H9 (cell line): Measurements from ENCODE around the gene GOLT1A. TPM values are rescaled to one million over a fixed set of nuclear protein-coding genes. Genes with fewer than 3 reads are reported as not detected.

Experiments used
- DNase-seq: peaks from one replicate; pipeline ENCODE4 v3.0.0-alpha.2; 2017
- H2AFZ ChIP-seq: one replicate; pipeline ENCODE4 v1.6.1; 2013; ENCODE audit warnings: mild to moderate bottlenecking, low read length, control low read depth, moderate library complexity
- H2AK5ac ChIP-seq: 2 replicates; pipeline ENCODE4 v1.6.1; 2013; ENCODE audit warnings: low read length, control low read depth, mixed read lengths; ENCODE audit not compliant: insufficient read length
- H2BK120ac ChIP-seq: one replicate; pipeline ENCODE4 v1.6.1; 2013; ENCODE audit warnings: low read depth, mild to moderate bottlenecking, low read length, control low read depth, inconsistent platforms; ENCODE audit not compliant: poor library complexity, severe bottlenecking
- H2BK12ac ChIP-seq: 2 replicates; pipeline ENCODE4 v1.6.1; 2013; ENCODE audit warnings: low read length, control low read depth, mixed read lengths, low read depth; ENCODE audit not compliant: insufficient read length
- H2BK15ac ChIP-seq: 2 replicates; pipeline ENCODE4 v1.6.1; 2013; ENCODE audit warnings: low read depth, low read length, control low read depth
- H2BK20ac ChIP-seq: one replicate; pipeline ENCODE4 v1.6.1; 2013; ENCODE audit warnings: low read depth, mild to moderate bottlenecking, low read length, control low read depth, inconsistent platforms; ENCODE audit not compliant: poor library complexity, severe bottlenecking
- H2BK5ac ChIP-seq: 2 replicates; pipeline ENCODE4 v1.6.1; 2013; ENCODE audit warnings: low read length, control low read depth, mixed read lengths; ENCODE audit not compliant: insufficient read length
- H3K14ac ChIP-seq: 2 replicates; pipeline ENCODE4 v1.6.1; 2013; ENCODE audit warnings: low read length, control low read depth; ENCODE audit not compliant: insufficient read depth
- H3K18ac ChIP-seq: 2 replicates; pipeline ENCODE4 v1.6.1; 2013; ENCODE audit warnings: low read depth, mild to moderate bottlenecking, mixed read lengths, low read length, control low read depth; ENCODE audit not compliant: insufficient read length
- H3K23ac ChIP-seq: 2 replicates; pipeline ENCODE4 v1.6.1; 2013; ENCODE audit warnings: low read length, control low read depth, mixed read lengths, low read depth; ENCODE audit not compliant: insufficient read length
- H3K23me2 ChIP-seq: 2 replicates; pipeline ENCODE4 v1.6.1; 2013; ENCODE audit warnings: low read depth, mild to moderate bottlenecking, mixed read lengths, low read length, control low read depth; ENCODE audit not compliant: insufficient read length, poor library complexity, severe bottlenecking
- H3K27ac ChIP-seq: 2 replicates; pipeline ENCODE4 v1.5.1; 2013; ENCODE audit warnings: low read length, control low read depth, mixed read lengths, low read depth; ENCODE audit not compliant: insufficient read length
- H3K27me3 ChIP-seq: 2 replicates; pipeline ENCODE4 v1.6.1; 2013; ENCODE audit warnings: low read length, control low read depth, inconsistent platforms; ENCODE audit not compliant: insufficient read depth
- H3K4ac ChIP-seq: 2 replicates; pipeline ENCODE4 v1.6.1; 2013; ENCODE audit warnings: low read depth, mild to moderate bottlenecking, control low read depth, inconsistent platforms, low read length, moderate library complexity
- H3K4me1 ChIP-seq: 2 replicates; pipeline ENCODE4 v1.6.1; 2013; ENCODE audit warnings: low read length, control low read depth, inconsistent platforms; ENCODE audit not compliant: insufficient read depth
- H3K4me2 ChIP-seq: 2 replicates; pipeline ENCODE4 v1.6.1; 2013; ENCODE audit warnings: low read length, control low read depth, mixed read lengths; ENCODE audit not compliant: insufficient read length, insufficient read depth
- H3K56ac ChIP-seq: 2 replicates; pipeline ENCODE4 v1.6.1; 2013; ENCODE audit warnings: low read depth, mild to moderate bottlenecking, mixed read lengths, low read length, control low read depth; ENCODE audit not compliant: insufficient read length
- H3K79me1 ChIP-seq: 2 replicates; pipeline ENCODE4 v1.6.1; 2013; ENCODE audit warnings: low read depth, mild to moderate bottlenecking, moderate library complexity, low read length, control low read depth, inconsistent platforms; ENCODE audit not compliant: insufficient read depth, poor library complexity, severe bottlenecking
- H3K79me2 ChIP-seq: 2 replicates; pipeline ENCODE4 v1.6.1; 2013; ENCODE audit warnings: low read length, control low read depth, inconsistent platforms; ENCODE audit not compliant: insufficient read depth
- H3K9ac ChIP-seq: 2 replicates; pipeline ENCODE4 v1.6.1; 2013; ENCODE audit warnings: low read length, control low read depth, mixed read lengths; ENCODE audit not compliant: insufficient read length; ENCODE audit errors: extremely low read depth
- H3K9me3 ChIP-seq: one replicate; pipeline ENCODE4 v1.6.1; 2013; ENCODE audit warnings: low read depth, low read length, inconsistent platforms; ENCODE audit not compliant: control insufficient read depth
- H3T11ph ChIP-seq: one replicate; pipeline ENCODE4 v1.6.1; 2013; ENCODE audit warnings: mild to moderate bottlenecking, low read length, control low read depth, inconsistent platforms
- H4K20me1 ChIP-seq: one replicate; pipeline ENCODE4 v1.6.1; 2013; ENCODE audit not compliant: control insufficient read depth, insufficient read length, insufficient read depth
- H4K5ac ChIP-seq: 2 replicates; pipeline ENCODE4 v1.6.1; 2013; ENCODE audit warnings: low read depth, mild to moderate bottlenecking, mixed read lengths, low read length, control low read depth; ENCODE audit not compliant: insufficient read length
- H4K8ac ChIP-seq: replicated peaks from 2 replicates; pipeline ENCODE4 v1.6.1; 2013; ENCODE audit warnings: low read length, control low read depth, mixed read lengths, low read depth; ENCODE audit not compliant: insufficient read length
- H4K91ac ChIP-seq: 2 replicates; pipeline ENCODE4 v1.6.1; 2013; ENCODE audit warnings: low read depth, mild to moderate bottlenecking, moderate library complexity, mixed read lengths, low read length, control low read depth; ENCODE audit not compliant: insufficient read length
- H3K27ac Mint-ChIP-seq, 3 experiments: 2 replicates in 2 of 3; 3 replicates in 1 of 3; pipeline ENCODE4 v1.8.0; 2020 to 2021; ENCODE audit warnings: mixed read lengths in 3 of 3, mild to moderate bottlenecking in 1 of 3, moderate library complexity in 1 of 3
- H3K27me3 Mint-ChIP-seq: 2 replicates; pipeline ENCODE4 v1.8.0; 2021; ENCODE audit warnings: low read depth, mild to moderate bottlenecking, moderate library complexity, mixed read lengths
- H3K36me3 Mint-ChIP-seq, 3 experiments: 2 replicates in 2 of 3; 3 replicates in 1 of 3; pipeline ENCODE4 v1.8.0; 2020 to 2021; ENCODE audit warnings: low read depth in 3 of 3, mixed read lengths in 3 of 3; ENCODE audit not compliant: insufficient read depth in 1 of 3
- H3K4me1 Mint-ChIP-seq, 2 experiments: 2 replicates each; pipeline ENCODE4 v1.8.0; 2020; ENCODE audit warnings: mixed read lengths in 2 of 2
- H3K4me3 Mint-ChIP-seq, 2 experiments: 2 replicates in 1 of 2; 3 replicates in 1 of 2; pipeline ENCODE4 v1.8.0; 2020 to 2021; ENCODE audit warnings: mild to moderate bottlenecking in 2 of 2, mixed read lengths in 2 of 2, moderate library complexity in 1 of 2
- H3K9me3 Mint-ChIP-seq, 2 experiments: 2 replicates in 1 of 2; 3 replicates in 1 of 2; pipeline ENCODE4 v1.8.0; 2020; ENCODE audit warnings: mild to moderate bottlenecking in 2 of 2, mixed read lengths in 2 of 2, moderate library complexity in 1 of 2
- WGBS: extraction: QIAGEN DNeasy Blood & Tissue Kit; methylation state at CpG from one replicate; pipeline ENCODE4 v1.1.7; 2013; ENCODE audit warnings: missing lambda C conversion rate, low lambda C conversion rate, mixed read lengths; ENCODE audit not compliant: insufficient read length; ENCODE audit errors: extremely low coverage; 5-methylcytosine and 5-hydroxymethylcytosine counted together
- total RNA-seq: library from RNA; stranded (reverse); gene quantifications from 2 replicates; pipeline ENCODE4 v1.2.1, GENCODE V29; 2021
- TF ChIP-seq, protein P1 (sequence below): fragments of 200-600 bp; sonication (generic); conservative IDR thresholded peaks from 3 replicates; pipeline ENCODE4 v1.8.0; 2021; ENCODE audit warnings: antibody characterized with exemption, mild to moderate bottlenecking

Gene GOLT1A
- total RNA-seq, 1 experiment from 2014 or later = 4.2 TPM

DNA sequence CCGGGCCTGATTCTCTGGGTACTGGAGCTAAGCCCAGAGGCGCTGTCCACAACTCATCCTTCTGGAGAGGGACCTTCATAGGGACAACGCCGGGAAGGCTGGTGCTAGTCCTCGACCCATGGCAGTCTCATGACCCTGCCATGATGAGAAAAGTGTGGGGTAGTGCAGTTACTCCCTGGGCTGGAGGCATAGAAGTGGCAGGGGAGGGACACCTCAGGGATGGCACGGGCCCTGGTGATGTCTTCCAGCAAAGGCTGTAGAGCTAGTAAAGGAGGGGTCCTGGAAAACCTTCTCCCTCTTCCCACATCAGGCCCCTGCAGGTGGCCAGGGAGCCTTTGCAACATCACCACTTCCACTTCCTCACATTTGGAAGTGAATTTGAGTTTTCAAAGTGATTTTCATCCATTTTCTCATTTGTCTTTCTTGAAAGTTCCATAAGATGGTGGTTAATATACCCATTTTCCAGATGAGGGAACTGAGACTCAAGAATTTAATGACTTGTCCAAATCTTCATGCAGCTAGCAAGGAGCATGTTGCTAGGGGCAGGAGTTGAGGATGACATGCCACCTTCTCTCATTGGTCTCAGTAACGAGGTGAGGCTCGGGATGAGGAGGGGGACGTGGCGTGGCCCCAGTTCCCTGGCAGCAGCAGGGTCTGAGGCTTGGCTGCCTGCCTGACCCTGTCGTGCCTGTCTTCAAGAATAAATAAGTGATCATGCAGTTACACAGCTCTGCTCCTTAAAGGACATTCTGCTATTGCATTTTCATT, 3.3 kb upstream of the GOLT1A start:
- Histone ChIP-seq H3K79me1 (no peaks in the 10 kb centered on the region), H3K79me2 (no peaks in the 10 kb centered on the region), H2BK12ac (no peak overlapping the region), H4K20me1 (no peaks in the 10 kb centered on the region), H3K9me3 (no peaks in the 10 kb centered on the region), H2AFZ (no peak overlapping the region), H2AK5ac (no peak overlapping the region), H3K4ac (no peak overlapping the region), H2BK120ac (no peak overlapping the region), H2BK20ac (no peak overlapping the region), H4K5ac (no peak overlapping the region), H3K4me2 (no peak overlapping the region), H3K9ac (no peak overlapping the region), H3K56ac (no peak overlapping the region), H3K4me1 (peaks cover 3% of the 10 kb centered on the region; the same call in 1 of the 2 replicates), H3K27ac (no peak overlapping the region), H2BK15ac (no peak overlapping the region), H2BK5ac (no peak overlapping the region), H3K23ac (no peak overlapping the region), H3K23me2 (peaks cover 11% of the 10 kb centered on the region), H3K18ac (no peak overlapping the region), H3K14ac (no peak overlapping the region), H3T11ph (no peak overlapping the region), H4K8ac (no peak overlapping the region), H3K27me3 (no peaks in the 10 kb centered on the region), H4K91ac (no peak overlapping the region)
- WGBS = no CpG with 5 or more reads among the region's 11 CpGs
- Mint-ChIP-seq H3K4me1 (peaks cover 8 to 14% of the 10 kb centered on the region in 2 experiments; a peak in 2 of 4 replicates), H3K36me3 (no peaks in the 10 kb centered on the region; a peak in 1 of 7 replicates), H3K4me3 (no peak overlapping the region), H3K9me3 (no peaks in the 10 kb centered on the region), H3K27ac (no peak overlapping the region), H3K27me3 (peaks cover 6% of the 10 kb centered on the region)
- TF ChIP-seq, protein P1, sequence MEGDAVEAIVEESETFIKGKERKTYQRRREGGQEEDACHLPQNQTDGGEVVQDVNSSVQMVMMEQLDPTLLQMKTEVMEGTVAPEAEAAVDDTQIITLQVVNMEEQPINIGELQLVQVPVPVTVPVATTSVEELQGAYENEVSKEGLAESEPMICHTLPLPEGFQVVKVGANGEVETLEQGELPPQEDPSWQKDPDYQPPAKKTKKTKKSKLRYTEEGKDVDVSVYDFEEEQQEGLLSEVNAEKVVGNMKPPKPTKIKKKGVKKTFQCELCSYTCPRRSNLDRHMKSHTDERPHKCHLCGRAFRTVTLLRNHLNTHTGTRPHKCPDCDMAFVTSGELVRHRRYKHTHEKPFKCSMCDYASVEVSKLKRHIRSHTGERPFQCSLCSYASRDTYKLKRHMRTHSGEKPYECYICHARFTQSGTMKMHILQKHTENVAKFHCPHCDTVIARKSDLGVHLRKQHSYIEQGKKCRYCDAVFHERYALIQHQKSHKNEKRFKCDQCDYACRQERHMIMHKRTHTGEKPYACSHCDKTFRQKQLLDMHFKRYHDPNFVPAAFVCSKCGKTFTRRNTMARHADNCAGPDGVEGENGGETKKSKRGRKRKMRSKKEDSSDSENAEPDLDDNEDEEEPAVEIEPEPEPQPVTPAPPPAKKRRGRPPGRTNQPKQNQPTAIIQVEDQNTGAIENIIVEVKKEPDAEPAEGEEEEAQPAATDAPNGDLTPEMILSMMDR = no peak
- DNase-seq = no peak
